K562 (cell line): Measurements from ENCODE around the gene YPEL1. TPM values are rescaled to one million over a fixed set of nuclear protein-coding genes. Genes with fewer than 3 reads are reported as not detected.

ENCODE experiments used
- ATAC-seq: fragments of 200-7000 bp; cut with Tn5 transposase; 3 replicates; pipeline ENCODE4 v1.9.1; 2020; ENCODE audit warnings: moderate library complexity
- BruUV-seq: library from RNA; stranded (reverse); fragments of 400-500 nt; replicated peaks from 2 replicates; lab custom pipeline; 2021; lab: Mats Ljungman, UMichigan
- CTCF ChIA-PET: fragments of 300-600 bp; formaldehyde crosslinking; extraction: SDS; loops from one replicate; lab custom pipeline; 2021; ENCODE audit warnings: low intra/inter-chr PET ratio; lab: Yijun Ruan, JAX
- POLR2A ChIA-PET: fragments of 300-600, 350-650 bp; sonication (Branson Sonifier 250); formaldehyde crosslinking; extraction: SDS; loops from one replicate; lab custom pipeline; 2021; ENCODE audit warnings: antibody characterized with exemption, inconsistent platforms; lab: Yijun Ruan, JAX
- DNase-seq, 4 experiments: peaks; one replicate each; pipeline versions ENCODE4 v3.0.0 to v3.0.0-alpha.2; 2011 to 2018; ENCODE audit warnings: low spot score in 3 of 4, mixed read lengths in 3 of 4; ENCODE audit errors: extremely low read depth in 1 of 4
- FAIRE-seq: peaks from 2 replicates; lab custom pipeline; 2011; peaks lifted over from hg19 to GRCh38; lab: Jason Lieb, UNC
- H2AFZ ChIP-seq: 2 replicates; pipeline ENCODE4 v1.6.0; 2011; ENCODE audit warnings: low read depth, low read length, control low read depth, inconsistent platforms
- H3K27ac ChIP-seq: fragments of 200-600 bp; 3 replicates; pipeline ENCODE4 v1.8.0; 2011; ENCODE audit warnings: low read depth, mild to moderate bottlenecking, control low read depth, inconsistent platforms, low read length, moderate library complexity, mixed read lengths; ENCODE audit errors: extremely low read depth
- H3K27me3 ChIP-seq, 2 experiments: fragments of 300-600 bp in 1 of 2; 2 replicates in 1 of 2; 3 replicates in 1 of 2; pipeline versions ENCODE4 v1.6.0 to v1.8.0; 2011; ENCODE audit warnings: inconsistent platforms in 2 of 2, low read length in 2 of 2, mild to moderate bottlenecking in 1 of 2, mixed read lengths in 1 of 2, moderate library complexity in 1 of 2; ENCODE audit not compliant: control insufficient read depth in 2 of 2, insufficient read depth in 2 of 2
- H3K36me3 ChIP-seq: fragments of 300-600 bp; 3 replicates; pipeline ENCODE4 v1.8.0; 2011; ENCODE audit warnings: mild to moderate bottlenecking, low read length, inconsistent platforms; ENCODE audit not compliant: control insufficient read depth, insufficient read depth
- H3K4me1 ChIP-seq, 2 experiments: fragments of 200-600 bp in 1 of 2; replicated peaks in 1 of 2; 2 replicates in 1 of 2; 3 replicates in 1 of 2; pipeline versions ENCODE4 v1.5.1 to v1.8.0; 2011; ENCODE audit warnings: inconsistent platforms in 2 of 2, low read length in 2 of 2, mild to moderate bottlenecking in 1 of 2, mixed read lengths in 1 of 2, moderate library complexity in 1 of 2; ENCODE audit not compliant: control insufficient read depth in 2 of 2, insufficient read depth in 2 of 2
- H3K4me2 ChIP-seq: 2 replicates; pipeline ENCODE4 v1.6.1; 2011; ENCODE audit warnings: low read length, control low read depth, inconsistent platforms, mixed read lengths; ENCODE audit not compliant: insufficient read depth
- H3K4me3 ChIP-seq: fragments of 200-600 bp; sonication (generic), shearing (Covaris generic); 2 replicates; pipeline ENCODE4 v1.5.1; 2016; ENCODE audit warnings: control low read depth, inconsistent platforms
- H3K79me2 ChIP-seq: fragments of 200-600 bp; 3 replicates; pipeline ENCODE4 v1.8.0; 2011; ENCODE audit warnings: low read length, inconsistent platforms; ENCODE audit not compliant: control insufficient read depth, insufficient read depth
- H3K9ac ChIP-seq, 2 experiments: 2 replicates each; pipeline versions ENCODE4 v1.6.0 to v1.6.1; 2011; ENCODE audit warnings: low read depth in 2 of 2, low read length in 2 of 2, control low read depth in 1 of 2, inconsistent platforms in 1 of 2, mild to moderate bottlenecking in 1 of 2, mixed read lengths in 1 of 2; ENCODE audit not compliant: insufficient read depth in 1 of 2
- H3K9me1 ChIP-seq: one replicate; pipeline ENCODE4 v1.6.0; 2011; ENCODE audit warnings: inconsistent platforms, mild to moderate bottlenecking, low read length, moderate library complexity; ENCODE audit not compliant: control insufficient read depth, insufficient read depth
- H3K9me3 ChIP-seq: replicated peaks from 2 replicates; pipeline ENCODE4 v1.5.1; 2011; ENCODE audit warnings: low read depth, low read length, inconsistent platforms; ENCODE audit not compliant: control insufficient read depth, insufficient read depth
- H4K20me1 ChIP-seq: replicated peaks from 2 replicates; pipeline ENCODE4 v1.6.1; 2011; ENCODE audit warnings: low read length, inconsistent platforms, mixed read lengths; ENCODE audit not compliant: control insufficient read depth, insufficient read depth
- FOXJ2 ChIP-seq: fragments of 200-800 bp; sonication (Bioruptor generic); IDR thresholded peaks from 2 replicates; pipeline ENCODE4 v1.6.1; 2016; ENCODE audit warnings: missing genetic modification characterization, missing compliant biosample characterization
- KDM5B ChIP-seq: fragments of 200-600 bp; sonication (generic); IDR thresholded peaks from 2 replicates; pipeline ENCODE4 v1.6.1; 2012; ENCODE audit warnings: low read depth, mild to moderate bottlenecking, moderate library complexity, low read length, control low read depth, inconsistent platforms; ENCODE audit not compliant: insufficient replicate concordance
- MAFK ChIP-seq: IDR thresholded peaks from 2 replicates; pipeline ENCODE4 v1.6.1; 2011; ENCODE audit warnings: low read length, improper control_type of control experiment
- PCBP2 ChIP-seq: fragments of 200-400 bp; formaldehyde crosslinking; IDR thresholded peaks from 2 replicates; pipeline ENCODE4 v1.6.1; 2018; ENCODE audit warnings: low read length, low read depth, mild to moderate bottlenecking, moderate library complexity; ENCODE audit not compliant: poor library complexity, severe bottlenecking
- SNRNP70 ChIP-seq: fragments of 200-400 bp; formaldehyde crosslinking; optimal IDR thresholded peaks from 2 replicates; pipeline ENCODE3; 2017; ENCODE audit warnings: low read depth, low read length
- YY1 ChIP-seq, 3 experiments: IDR thresholded peaks; 2 replicates each; pipeline ENCODE4 v1.6.1; 2011; ENCODE audit warnings: low read length in 2 of 3, mild to moderate bottlenecking in 2 of 3, moderate library complexity in 2 of 3, borderline replicate concordance in 1 of 3, control low read depth in 1 of 3, low read depth in 1 of 3; ENCODE audit not compliant: insufficient read depth in 3 of 3, insufficient replicate concordance in 2 of 3, control insufficient read depth in 1 of 3, insufficient read length in 1 of 3; ENCODE audit errors: extremely low read depth in 1 of 3
- ZNF589 ChIP-seq: fragments of 200-800 bp; sonication (Bioruptor generic); IDR thresholded peaks from 2 replicates; pipeline ENCODE4 v1.6.1; 2016; ENCODE audit warnings: low read depth, missing genetic modification characterization, missing compliant biosample characterization
- WGBS: fragments of 100-300 bp; shearing (Covaris generic); methylation state at CpG from one replicate; pipeline ENCODE4 v1.1.6; 2016; ENCODE audit warnings: low coverage, mixed read lengths; ENCODE audit not compliant: insufficient coverage; ENCODE audit errors: missing lambda C conversion rate; 5-methylcytosine and 5-hydroxymethylcytosine counted together
- in situ Hi-C: fragments of 300-500 bp; cut with MboI; formaldehyde crosslinking; loops from 4 replicates; pipeline ENCODE4 v1.15.0; 2018; ENCODE audit warnings: inconsistent platforms, mixed read lengths
- intact Hi-C: fragments of 100-400 bp; cut with micrococcal nuclease; formaldehyde crosslinking; loops from 2 replicates; pipeline ENCODE4 v1.14.2; 2022
- polyA plus RNA-seq, 8 experiments: library from polyadenylated mRNA; depleted of rRNA in 4 of 8; stranded (reverse) in 5 of 8; unstranded in 3 of 8; fragments of >200 nt; fragmentation: Nextera tagmentation in 2 of 8; fragmentation: Illumina TruSeq in 1 of 8; extraction: Ambion mirVana in 2 of 8; extraction: Trizol in 1 of 8; gene quantifications; 2 replicates each; pipeline versions ENCODE4 v1.2.1 to v1.2.3, GENCODE V29; 2011 to 2014; ENCODE audit warnings: inconsistent platforms in 1 of 8, missing spikeins in 1 of 8
- total RNA-seq, 7 experiments: library from RNA; depleted of rRNA in 6 of 7; stranded (reverse); fragments of >200 nt in 6 of 7; fragmentation: Illumina TruSeq in 2 of 7; extraction: Trizol in 2 of 7; gene quantifications; 2 replicates each; pipeline versions ENCODE4 v1.2.1 to v1.2.3, GENCODE V29; 2011 to 2021; ENCODE audit warnings: low replicate concordance in 1 of 7
- TF ChIP-seq, protein P1 (sequence below), 2 experiments: fragments of 450-650 bp in 1 of 2; sonication (generic) in 1 of 2; formaldehyde crosslinking; conservative IDR thresholded peaks; 2 replicates each; pipeline versions ENCODE4 v1.4.0 to v1.8.1; 2020 to 2022; ENCODE audit warnings: mild to moderate bottlenecking in 1 of 2, missing genetic modification reagents in 1 of 2
- TF ChIP-seq, protein P2 (sequence below): fragments of 450-650 bp; IDR thresholded peaks from 2 replicates; pipeline ENCODE4 v1.6.1; 2017; ENCODE audit warnings: mild to moderate bottlenecking, moderate library complexity
- TF ChIP-seq, protein P3 (sequence below), 2 experiments: fragments of 150-350 bp in 1 of 2; IDR thresholded peaks; 2 replicates each; pipeline ENCODE4 v1.6.1; 2012 to 2016; ENCODE audit warnings: low read depth in 2 of 2, low read length in 2 of 2, mild to moderate bottlenecking in 1 of 2, moderate library complexity in 1 of 2

The YPEL1 gene
- total and polyA plus RNA-seq, 9 of the 15 experiments (the other 6 are each of a cell fraction or from before 2014, with no cell fraction given) = 0.07 to 2.2 (median 0.46) TPM

DNA sequence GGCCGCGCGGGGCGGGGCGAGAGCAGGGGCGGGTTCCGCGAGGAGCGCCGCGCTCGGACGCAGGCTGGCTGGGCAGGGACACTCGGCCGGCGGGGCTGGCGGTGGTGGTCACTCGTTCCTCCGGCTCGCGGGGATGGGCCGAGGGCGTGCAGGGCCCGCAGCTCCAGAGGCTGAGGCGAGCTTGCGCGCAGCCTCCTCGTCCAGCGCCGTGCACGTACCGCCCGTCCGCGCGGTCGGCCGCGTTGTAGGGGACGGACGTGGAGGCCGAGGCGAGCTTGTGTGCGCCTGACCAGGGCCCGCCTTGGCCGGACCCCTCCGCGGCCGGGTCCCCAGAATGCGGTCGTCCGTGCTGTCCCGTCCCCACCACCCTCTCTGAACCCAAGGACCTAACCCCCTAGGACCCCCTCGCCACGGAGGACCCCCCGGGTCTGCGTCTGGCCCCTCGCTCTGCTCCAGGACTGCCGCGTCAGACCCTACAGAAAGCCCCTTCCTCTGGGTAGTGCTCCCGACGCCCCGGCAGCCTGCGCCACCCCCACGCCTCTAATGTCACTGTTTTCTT lies 569 bp upstream of the YPEL1 start (continued):
- TF ChIP-seq, protein P1, sequence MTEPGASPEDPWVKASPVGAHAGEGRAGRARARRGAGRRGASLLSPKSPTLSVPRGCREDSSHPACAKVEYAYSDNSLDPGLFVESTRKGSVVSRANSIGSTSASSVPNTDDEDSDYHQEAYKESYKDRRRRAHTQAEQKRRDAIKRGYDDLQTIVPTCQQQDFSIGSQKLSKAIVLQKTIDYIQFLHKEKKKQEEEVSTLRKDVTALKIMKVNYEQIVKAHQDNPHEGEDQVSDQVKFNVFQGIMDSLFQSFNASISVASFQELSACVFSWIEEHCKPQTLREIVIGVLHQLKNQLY (CRISPR knock-in tag; conservative IDR thresholded peaks at IDR 0.05) = 0 out of 4 replicates have a peak, but pooled peaks of 1 of the 2 experiments have one; percentile 47
- TF ChIP-seq YY1 (IDR thresholded peaks at IDR 0.05; ENCODE audit: borderline replicate concordance in 1 of 3, control insufficient read depth in 1 of 3, extremely low read depth in 1 of 3, insufficient read depth in 3 of 3, insufficient read length in 1 of 3, insufficient replicate concordance in 2 of 3, low read depth in 1 of 3, low read length in 2 of 3) (peak in 1 of 3 experiments; percentile 5), KDM5B (peak; percentile 97)

DNA sequence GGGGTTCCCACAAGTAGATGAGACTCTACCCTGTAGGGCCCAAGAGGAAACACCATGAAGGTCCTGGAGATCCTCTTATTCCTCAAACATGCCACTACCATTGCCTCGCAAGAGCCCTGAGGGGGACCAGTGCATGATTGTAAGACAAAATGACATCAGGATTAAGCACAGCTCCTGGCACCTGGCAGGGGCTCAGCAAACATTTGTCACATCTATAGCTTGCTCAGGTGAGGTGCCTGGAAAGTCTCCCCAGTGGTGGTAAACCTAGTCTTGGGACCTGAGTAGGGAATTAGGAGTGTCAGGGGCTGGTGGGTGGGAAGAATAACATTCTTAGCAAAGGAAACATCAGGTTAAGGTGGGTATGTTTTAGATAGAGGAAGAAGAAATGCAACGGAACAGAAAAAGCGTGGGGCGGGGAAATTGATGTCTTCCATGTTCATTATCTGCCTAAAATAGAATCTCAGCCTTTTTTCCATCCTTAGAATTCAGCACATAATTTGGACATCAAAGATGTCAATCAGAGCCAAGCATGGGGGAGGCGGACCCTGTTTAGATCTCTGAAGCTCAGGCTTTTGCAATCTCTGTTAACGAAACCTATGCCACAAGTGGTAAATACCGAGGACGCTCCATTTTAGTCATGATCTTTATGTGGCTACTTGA lies 924 bp downstream of the YPEL1 start:
- H3K79me2 ChIP-seq = no peaks in the 10 kb centered on the region
- H3K27ac ChIP-seq = no peak overlapping the region
- H4K20me1 ChIP-seq = 0 out of 2 replicates have a peak, but pooled peaks cover 10% of the 10 kb centered on the region
- H3K9ac ChIP-seq = peak overlapping the region; percentile 0 to 85; a peak in 2 of 4 replicates
- H3K9me1 ChIP-seq = no peaks in the 10 kb centered on the region
- in situ Hi-C loops (no loop called here), intact Hi-C loops (loop anchor here (1.0 kb wide), 2 partner anchors 22 to 204 kb away; no protein-coding TSS in a partner anchor)
- ATAC-seq = no peak
- POLR2A ChIA-PET = interaction anchor here (0.5 to 3.6 kb wide), 27 partner anchors 9 to 979 kb away, joined by 3 to 23 read pairs (median 4); partner anchors contain the start of genes MAPK1 and SDF2L1
- BruUV-seq = TSS peak; percentile 59
- peaks cover 17 to 29% of the 10 kb centered on the region in 2 experiments for H3K4me1 ChIP-seq
- no peaks in the 10 kb centered on the region for H3K36me3 ChIP-seq
- peak overlapping the region; percentile 70 for H3K4me2 ChIP-seq
- WGBS = 9% methylated on average over 8 of the region's 8 CpGs
- peak overlapping the region; percentile 73 for H2AFZ ChIP-seq
- CTCF ChIA-PET = interaction anchor here (0.8 kb wide), 1 partner anchor 78 kb away, joined by 3 read pairs; no protein-coding TSS in a partner anchor
- no peaks in the 10 kb centered on the region for H3K9me3 ChIP-seq
- peak in 2 of 4 experiments; percentile 46 to 54 for DNase-seq
- no peak for FAIRE-seq
- H3K27me3 ChIP-seq = peaks cover 47 to 53% of the 10 kb centered on the region in 2 experiments
- H3K4me3 ChIP-seq = peak overlapping the region; percentile 52
- TF ChIP-seq KDM5B (peak; percentile 35), SNRNP70 (peak; percentile 53), FOXJ2 (tag) (no peak), PCBP2 (no peak), ZNF589 (CRISPR knock-in tag) (no peak), MAFK (peak; percentile 16; the same call in 1 of the 2 replicates)
- TF ChIP-seq, protein P2, sequence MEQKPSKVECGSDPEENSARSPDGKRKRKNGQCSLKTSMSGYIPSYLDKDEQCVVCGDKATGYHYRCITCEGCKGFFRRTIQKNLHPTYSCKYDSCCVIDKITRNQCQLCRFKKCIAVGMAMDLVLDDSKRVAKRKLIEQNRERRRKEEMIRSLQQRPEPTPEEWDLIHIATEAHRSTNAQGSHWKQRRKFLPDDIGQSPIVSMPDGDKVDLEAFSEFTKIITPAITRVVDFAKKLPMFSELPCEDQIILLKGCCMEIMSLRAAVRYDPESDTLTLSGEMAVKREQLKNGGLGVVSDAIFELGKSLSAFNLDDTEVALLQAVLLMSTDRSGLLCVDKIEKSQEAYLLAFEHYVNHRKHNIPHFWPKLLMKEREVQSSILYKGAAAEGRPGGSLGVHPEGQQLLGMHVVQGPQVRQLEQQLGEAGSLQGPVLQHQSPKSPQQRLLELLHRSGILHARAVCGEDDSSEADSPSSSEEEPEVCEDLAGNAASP = no peak
- TF ChIP-seq, protein P3, sequence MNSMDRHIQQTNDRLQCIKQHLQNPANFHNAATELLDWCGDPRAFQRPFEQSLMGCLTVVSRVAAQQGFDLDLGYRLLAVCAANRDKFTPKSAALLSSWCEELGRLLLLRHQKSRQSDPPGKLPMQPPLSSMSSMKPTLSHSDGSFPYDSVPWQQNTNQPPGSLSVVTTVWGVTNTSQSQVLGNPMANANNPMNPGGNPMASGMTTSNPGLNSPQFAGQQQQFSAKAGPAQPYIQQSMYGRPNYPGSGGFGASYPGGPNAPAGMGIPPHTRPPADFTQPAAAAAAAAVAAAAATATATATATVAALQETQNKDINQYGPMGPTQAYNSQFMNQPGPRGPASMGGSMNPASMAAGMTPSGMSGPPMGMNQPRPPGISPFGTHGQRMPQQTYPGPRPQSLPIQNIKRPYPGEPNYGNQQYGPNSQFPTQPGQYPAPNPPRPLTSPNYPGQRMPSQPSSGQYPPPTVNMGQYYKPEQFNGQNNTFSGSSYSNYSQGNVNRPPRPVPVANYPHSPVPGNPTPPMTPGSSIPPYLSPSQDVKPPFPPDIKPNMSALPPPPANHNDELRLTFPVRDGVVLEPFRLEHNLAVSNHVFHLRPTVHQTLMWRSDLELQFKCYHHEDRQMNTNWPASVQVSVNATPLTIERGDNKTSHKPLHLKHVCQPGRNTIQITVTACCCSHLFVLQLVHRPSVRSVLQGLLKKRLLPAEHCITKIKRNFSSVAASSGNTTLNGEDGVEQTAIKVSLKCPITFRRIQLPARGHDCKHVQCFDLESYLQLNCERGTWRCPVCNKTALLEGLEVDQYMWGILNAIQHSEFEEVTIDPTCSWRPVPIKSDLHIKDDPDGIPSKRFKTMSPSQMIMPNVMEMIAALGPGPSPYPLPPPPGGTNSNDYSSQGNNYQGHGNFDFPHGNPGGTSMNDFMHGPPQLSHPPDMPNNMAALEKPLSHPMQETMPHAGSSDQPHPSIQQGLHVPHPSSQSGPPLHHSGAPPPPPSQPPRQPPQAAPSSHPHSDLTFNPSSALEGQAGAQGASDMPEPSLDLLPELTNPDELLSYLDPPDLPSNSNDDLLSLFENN (IDR thresholded peaks at IDR 0.05; ENCODE audit: low read depth in 2 of 2, low read length in 2 of 2) = peak in 1 of 2 experiments; percentile 11; a peak in 1 of 4 replicates
